ENCODE results near the gene SPTLC3. TPM values are rescaled to one million over a fixed set of nuclear protein-coding genes. Genes with fewer than 3 reads are reported as not detected.

Gene SPTLC3
- total RNA-seq, 1 experiment from 2014 or later = 31.5 TPM

GRCh38 chr20:13166011-13166410, 157.2 kb downstream of the SPTLC3 start:
- no TSS peak for BruUV-seq (replicated peaks)
- ChIA-PET CTCF (no interaction called here), POLR2A (no interaction called here)
- Mint-ChIP-seq H3K4me1 (ENCODE audit: low read depth, unreplicated experiment) (no peaks in the 10 kb centered on the region), H3K27ac (ENCODE audit: unreplicated experiment) (no peak overlapping the region), H3K27me3 (ENCODE audit: insufficient read depth, unreplicated experiment) (no peaks in the 10 kb centered on the region), H3K4me3 (ENCODE audit: unreplicated experiment) (no peak overlapping the region), H3K36me3 (ENCODE audit: insufficient read depth, unreplicated experiment) (peaks cover 5% of the 10 kb centered on the region), H3K9me3 (ENCODE audit: unreplicated experiment) (peaks cover 20% of the 10 kb centered on the region)
- Histone ChIP-seq H3K27me3 (replicated peaks; ENCODE audit: control insufficient read depth, insufficient read depth, low read length) (no peaks in the 10 kb centered on the region), H3K4me3 (ENCODE audit: low read depth, low read length) (no peak overlapping the region), H3K36me3 (ENCODE audit: control insufficient read depth, insufficient read depth, low read length) (peaks cover 3% of the 10 kb centered on the region; the same call in 1 of the 2 replicates), H3K4me1 (no peaks in the 10 kb centered on the region), H3K9me3 (peaks cover 8% of the 10 kb centered on the region; the same call in 1 of the 2 replicates)
- intact Hi-C loops (cut with micrococcal nuclease; ENCODE audit: unreplicated experiment) = no loop called here
- DNase-seq = no peak
- TF ChIP-seq CTCF (IDR thresholded peaks at IDR 0.05; ENCODE audit: insufficient read depth in 1 of 2, low read depth in 1 of 2, low read length in 1 of 2, severe bottlenecking in 1 of 2, unreplicated experiment in 1 of 2) = no peak

GRCh38 chr20:13166437-13166836, 157.7 kb downstream of the SPTLC3 start:
- ChIA-PET CTCF (no interaction called here), POLR2A (no interaction called here)
- Mint-ChIP-seq H3K36me3 (ENCODE audit: insufficient read depth, unreplicated experiment) (peaks cover 5% of the 10 kb centered on the region), H3K4me1 (ENCODE audit: low read depth, unreplicated experiment) (no peaks in the 10 kb centered on the region), H3K27ac (ENCODE audit: unreplicated experiment) (no peak overlapping the region), H3K9me3 (ENCODE audit: unreplicated experiment) (peaks cover 20% of the 10 kb centered on the region), H3K27me3 (ENCODE audit: insufficient read depth, unreplicated experiment) (no peaks in the 10 kb centered on the region), H3K4me3 (ENCODE audit: unreplicated experiment) (no peak overlapping the region)
- TF ChIP-seq CTCF (IDR thresholded peaks at IDR 0.05; ENCODE audit: insufficient read depth in 1 of 2, low read depth in 1 of 2, low read length in 1 of 2, severe bottlenecking in 1 of 2, unreplicated experiment in 1 of 2) = no peak
- H3K4me1 ChIP-seq = no peaks in the 10 kb centered on the region
- intact Hi-C loops (cut with micrococcal nuclease; ENCODE audit: unreplicated experiment) = no loop called here
- no TSS peak for BruUV-seq (replicated peaks)
- H3K9me3 ChIP-seq = peaks cover 8% of the 10 kb centered on the region; the same call in 1 of the 2 replicates
- no peak for DNase-seq
- H3K4me3 ChIP-seq (ENCODE audit: low read depth, low read length) = no peak overlapping the region
- no peaks in the 10 kb centered on the region for H3K27me3 ChIP-seq (replicated peaks; ENCODE audit: control insufficient read depth, insufficient read depth, low read length)
- H3K36me3 ChIP-seq (ENCODE audit: control insufficient read depth, insufficient read depth, low read length) = peaks cover 3% of the 10 kb centered on the region; the same call in 1 of the 2 replicates

GRCh38 chr20:13169086-13169485, 160.3 kb downstream of the SPTLC3 start:
- DNase-seq = no peak
- ChIA-PET CTCF (no interaction called here), POLR2A (no interaction called here)
- Mint-ChIP-seq H3K27me3 (ENCODE audit: insufficient read depth, unreplicated experiment) (no peaks in the 10 kb centered on the region), H3K4me1 (ENCODE audit: low read depth, unreplicated experiment) (peaks cover 9% of the 10 kb centered on the region), H3K4me3 (ENCODE audit: unreplicated experiment) (no peak overlapping the region), H3K36me3 (ENCODE audit: insufficient read depth, unreplicated experiment) (peaks cover 5% of the 10 kb centered on the region), H3K9me3 (ENCODE audit: unreplicated experiment) (peaks cover 20% of the 10 kb centered on the region), H3K27ac (ENCODE audit: unreplicated experiment) (no peak overlapping the region)
- H3K4me1 ChIP-seq = peaks cover 8% of the 10 kb centered on the region
- intact Hi-C loops (cut with micrococcal nuclease; ENCODE audit: unreplicated experiment) = no loop called here
- no TSS peak for BruUV-seq (replicated peaks)
- H3K27me3 ChIP-seq (replicated peaks; ENCODE audit: control insufficient read depth, insufficient read depth, low read length) = no peaks in the 10 kb centered on the region
- peaks cover 8% of the 10 kb centered on the region; the same call in 1 of the 2 replicates for H3K9me3 ChIP-seq
- no peak for TF ChIP-seq CTCF (IDR thresholded peaks at IDR 0.05; ENCODE audit: insufficient read depth in 1 of 2, low read depth in 1 of 2, low read length in 1 of 2, severe bottlenecking in 1 of 2, unreplicated experiment in 1 of 2)
- no peaks in the 10 kb centered on the region; the same call in 1 of the 2 replicates for H3K36me3 ChIP-seq (ENCODE audit: control insufficient read depth, insufficient read depth, low read length)
- H3K4me3 ChIP-seq (ENCODE audit: low read depth, low read length) = no peak overlapping the region
